ENCODE measurements around the gene PAOX. TPM values are rescaled to one million over a fixed set of nuclear protein-coding genes. Genes with fewer than 3 reads are reported as not detected.

PAOX gene
- total and polyA plus RNA-seq, 9 of the 15 experiments (the other 6 are each of a cell fraction or from before 2014, with no cell fraction given) = 0.80 to 6.4 (median 2.6) TPM

DNA sequence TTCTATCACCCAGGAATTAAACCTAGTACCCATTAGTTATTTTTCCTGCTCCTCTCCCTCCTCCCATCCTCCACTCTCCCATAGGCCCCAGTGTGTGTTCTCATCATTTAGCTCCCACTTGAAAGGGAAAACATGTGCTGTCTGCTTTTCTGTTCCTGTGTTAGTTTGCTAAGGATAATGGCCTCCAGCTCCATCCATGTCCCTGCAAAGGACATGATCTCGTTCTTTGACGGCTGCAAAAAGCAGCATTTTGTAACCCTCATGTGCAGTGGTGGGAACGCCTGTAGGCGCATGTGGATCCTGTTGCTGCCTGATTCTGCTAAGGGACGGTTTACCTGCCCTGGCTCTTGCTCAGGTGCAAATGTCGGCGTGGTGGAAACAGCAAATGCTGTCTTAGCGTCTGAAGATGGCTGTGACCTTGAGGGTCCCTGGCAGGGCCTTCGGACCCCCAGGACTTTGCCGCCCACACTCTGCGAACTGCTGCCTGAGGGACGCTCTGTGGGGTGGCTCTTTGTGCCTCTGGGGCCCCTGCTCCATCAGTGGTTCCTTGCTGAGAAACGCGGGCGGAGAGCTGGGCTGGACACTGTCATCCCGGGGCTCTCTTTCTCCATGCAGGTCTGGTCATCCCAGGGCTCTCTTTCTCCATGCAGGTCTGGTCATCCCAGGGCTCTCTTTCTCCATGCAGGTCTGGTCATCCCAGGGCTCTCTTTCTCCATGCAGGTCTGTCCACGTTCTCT, 9.3 kb downstream of the PAOX start (continued):
- TF ChIP-seq MTA3 (IDR thresholded peaks at IDR 0.05; ENCODE audit: borderline replicate concordance) (0 out of 2 replicates have a peak, but pooled peaks have one; percentile 35), NCOR1 (IDR thresholded peaks at IDR 0.05) (0 out of 2 replicates have a peak, but pooled peaks have one; percentile 14), EP400 (IDR thresholded peaks at IDR 0.05) (peak; percentile 69), ZNF12 (CRISPR knock-in tag; IDR thresholded peaks at IDR 0.05) (no peak), TAF7 (tag; IDR thresholded peaks at IDR 0.05) (peak; percentile 66), ZNF830 (CRISPR knock-in tag; IDR thresholded peaks at IDR 0.05) (no peak), ZBED1 (IDR thresholded peaks at IDR 0.05) (no peak), PHF20 (IDR thresholded peaks at IDR 0.05; ENCODE audit: partially characterized antibody) (peak; percentile 92), TBP (optimal IDR thresholded peaks at IDR 0.05; ENCODE audit: low read depth, low read length) (peak; percentile 35), KDM5B (IDR thresholded peaks at IDR 0.05; ENCODE audit: insufficient replicate concordance, low read depth, low read length) (peak; percentile 8), HDAC1 (IDR thresholded peaks at IDR 0.05) (peak in 1 of 2 experiments; percentile 75; a peak in 2 of 4 replicates), TAF15 (IDR thresholded peaks at IDR 0.05; ENCODE audit: low read depth, low read length) (no peak), CBFA2T2 (conservative IDR thresholded peaks at IDR 0.05) (no peak), NR2C2 (CRISPR knock-in tag; IDR thresholded peaks at IDR 0.05) (no peak), NR2C2 (tag; IDR thresholded peaks at IDR 0.05) (peak; percentile 55), KLF16 (IDR thresholded peaks at IDR 0.05) (no peak), ZNF77 (CRISPR knock-in tag; IDR thresholded peaks at IDR 0.05) (no peak), HNRNPL (IDR thresholded peaks at IDR 0.05; ENCODE audit: low read depth, low read length) (no peak), RBM34 (IDR thresholded peaks at IDR 0.05; ENCODE audit: borderline replicate concordance, insufficient read depth, low read length) (no peak), ZBTB7A (IDR thresholded peaks at IDR 0.05; ENCODE audit: borderline replicate concordance, control insufficient read depth, low read depth, low read length) (no peak), CREM (IDR thresholded peaks at IDR 0.05; ENCODE audit: low read depth) (peak; percentile 43; the same call in 1 of the 2 replicates), FOXK2 (conservative IDR thresholded peaks at IDR 0.05 in 1 of 2, IDR thresholded peaks at IDR 0.05 in 1 of 2; ENCODE audit: low read depth in 2 of 2) (peak; percentile 70 to 76; a peak in 3 of 4 replicates)
- TF ChIP-seq, protein P1, sequence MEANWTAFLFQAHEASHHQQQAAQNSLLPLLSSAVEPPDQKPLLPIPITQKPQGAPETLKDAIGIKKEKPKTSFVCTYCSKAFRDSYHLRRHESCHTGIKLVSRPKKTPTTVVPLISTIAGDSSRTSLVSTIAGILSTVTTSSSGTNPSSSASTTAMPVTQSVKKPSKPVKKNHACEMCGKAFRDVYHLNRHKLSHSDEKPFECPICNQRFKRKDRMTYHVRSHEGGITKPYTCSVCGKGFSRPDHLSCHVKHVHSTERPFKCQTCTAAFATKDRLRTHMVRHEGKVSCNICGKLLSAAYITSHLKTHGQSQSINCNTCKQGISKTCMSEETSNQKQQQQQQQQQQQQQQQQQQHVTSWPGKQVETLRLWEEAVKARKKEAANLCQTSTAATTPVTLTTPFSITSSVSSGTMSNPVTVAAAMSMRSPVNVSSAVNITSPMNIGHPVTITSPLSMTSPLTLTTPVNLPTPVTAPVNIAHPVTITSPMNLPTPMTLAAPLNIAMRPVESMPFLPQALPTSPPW (CRISPR knock-in tag; IDR thresholded peaks at IDR 0.05) = 0 out of 2 replicates have a peak, but pooled peaks have one; percentile 14
- TF ChIP-seq, protein P2, sequence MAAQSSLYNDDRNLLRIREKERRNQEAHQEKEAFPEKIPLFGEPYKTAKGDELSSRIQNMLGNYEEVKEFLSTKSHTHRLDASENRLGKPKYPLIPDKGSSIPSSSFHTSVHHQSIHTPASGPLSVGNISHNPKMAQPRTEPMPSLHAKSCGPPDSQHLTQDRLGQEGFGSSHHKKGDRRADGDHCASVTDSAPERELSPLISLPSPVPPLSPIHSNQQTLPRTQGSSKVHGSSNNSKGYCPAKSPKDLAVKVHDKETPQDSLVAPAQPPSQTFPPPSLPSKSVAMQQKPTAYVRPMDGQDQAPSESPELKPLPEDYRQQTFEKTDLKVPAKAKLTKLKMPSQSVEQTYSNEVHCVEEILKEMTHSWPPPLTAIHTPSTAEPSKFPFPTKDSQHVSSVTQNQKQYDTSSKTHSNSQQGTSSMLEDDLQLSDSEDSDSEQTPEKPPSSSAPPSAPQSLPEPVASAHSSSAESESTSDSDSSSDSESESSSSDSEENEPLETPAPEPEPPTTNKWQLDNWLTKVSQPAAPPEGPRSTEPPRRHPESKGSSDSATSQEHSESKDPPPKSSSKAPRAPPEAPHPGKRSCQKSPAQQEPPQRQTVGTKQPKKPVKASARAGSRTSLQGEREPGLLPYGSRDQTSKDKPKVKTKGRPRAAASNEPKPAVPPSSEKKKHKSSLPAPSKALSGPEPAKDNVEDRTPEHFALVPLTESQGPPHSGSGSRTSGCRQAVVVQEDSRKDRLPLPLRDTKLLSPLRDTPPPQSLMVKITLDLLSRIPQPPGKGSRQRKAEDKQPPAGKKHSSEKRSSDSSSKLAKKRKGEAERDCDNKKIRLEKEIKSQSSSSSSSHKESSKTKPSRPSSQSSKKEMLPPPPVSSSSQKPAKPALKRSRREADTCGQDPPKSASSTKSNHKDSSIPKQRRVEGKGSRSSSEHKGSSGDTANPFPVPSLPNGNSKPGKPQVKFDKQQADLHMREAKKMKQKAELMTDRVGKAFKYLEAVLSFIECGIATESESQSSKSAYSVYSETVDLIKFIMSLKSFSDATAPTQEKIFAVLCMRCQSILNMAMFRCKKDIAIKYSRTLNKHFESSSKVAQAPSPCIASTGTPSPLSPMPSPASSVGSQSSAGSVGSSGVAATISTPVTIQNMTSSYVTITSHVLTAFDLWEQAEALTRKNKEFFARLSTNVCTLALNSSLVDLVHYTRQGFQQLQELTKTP (IDR thresholded peaks at IDR 0.05; ENCODE audit: low read depth in 1 of 2, partially characterized antibody in 2 of 2) = peak in 1 of 2 experiments; percentile 34

Measured in K562 (cell line).